K562 (cell line): ENCODE data around the gene KAZN. TPM values are rescaled to one million over a fixed set of nuclear protein-coding genes. Genes with fewer than 3 reads are reported as not detected.

Experiments
- ATAC-seq: fragments of 200-7000 bp; cut with Tn5 transposase; 3 replicates; pipeline ENCODE4 v1.9.1; 2020; ENCODE audit warnings: moderate library complexity
- BruUV-seq: library from RNA; stranded (reverse); fragments of 400-500 nt; replicated peaks from 2 replicates; lab custom pipeline; 2021; lab: Mats Ljungman, UMichigan
- CTCF ChIA-PET: fragments of 300-600 bp; formaldehyde crosslinking; extraction: SDS; loops from one replicate; lab custom pipeline; 2021; ENCODE audit warnings: low intra/inter-chr PET ratio; lab: Yijun Ruan, JAX
- POLR2A ChIA-PET: fragments of 300-600, 350-650 bp; sonication (Branson Sonifier 250); formaldehyde crosslinking; extraction: SDS; loops from one replicate; lab custom pipeline; 2021; ENCODE audit warnings: antibody characterized with exemption, inconsistent platforms; lab: Yijun Ruan, JAX
- DNase-seq, 4 experiments: peaks; one replicate each; pipeline versions ENCODE4 v3.0.0 to v3.0.0-alpha.2; 2011 to 2018; ENCODE audit warnings: low spot score in 3 of 4, mixed read lengths in 3 of 4; ENCODE audit errors: extremely low read depth in 1 of 4
- FAIRE-seq: peaks from 2 replicates; lab custom pipeline; 2011; peaks lifted over from hg19 to GRCh38; lab: Jason Lieb, UNC
- H2AFZ ChIP-seq: 2 replicates; pipeline ENCODE4 v1.6.0; 2011; ENCODE audit warnings: low read depth, low read length, control low read depth, inconsistent platforms
- H3K27ac ChIP-seq: fragments of 200-600 bp; 3 replicates; pipeline ENCODE4 v1.8.0; 2011; ENCODE audit warnings: low read depth, mild to moderate bottlenecking, control low read depth, inconsistent platforms, low read length, moderate library complexity, mixed read lengths; ENCODE audit errors: extremely low read depth
- H3K27me3 ChIP-seq, 2 experiments: fragments of 300-600 bp in 1 of 2; 2 replicates in 1 of 2; 3 replicates in 1 of 2; pipeline versions ENCODE4 v1.6.0 to v1.8.0; 2011; ENCODE audit warnings: inconsistent platforms in 2 of 2, low read length in 2 of 2, mild to moderate bottlenecking in 1 of 2, mixed read lengths in 1 of 2, moderate library complexity in 1 of 2; ENCODE audit not compliant: control insufficient read depth in 2 of 2, insufficient read depth in 2 of 2
- H3K36me3 ChIP-seq: fragments of 300-600 bp; 3 replicates; pipeline ENCODE4 v1.8.0; 2011; ENCODE audit warnings: mild to moderate bottlenecking, low read length, inconsistent platforms; ENCODE audit not compliant: control insufficient read depth, insufficient read depth
- H3K4me1 ChIP-seq, 2 experiments: fragments of 200-600 bp in 1 of 2; replicated peaks in 1 of 2; 2 replicates in 1 of 2; 3 replicates in 1 of 2; pipeline versions ENCODE4 v1.5.1 to v1.8.0; 2011; ENCODE audit warnings: inconsistent platforms in 2 of 2, low read length in 2 of 2, mild to moderate bottlenecking in 1 of 2, mixed read lengths in 1 of 2, moderate library complexity in 1 of 2; ENCODE audit not compliant: control insufficient read depth in 2 of 2, insufficient read depth in 2 of 2
- H3K4me2 ChIP-seq: 2 replicates; pipeline ENCODE4 v1.6.1; 2011; ENCODE audit warnings: low read length, control low read depth, inconsistent platforms, mixed read lengths; ENCODE audit not compliant: insufficient read depth
- H3K4me3 ChIP-seq: fragments of 200-600 bp; sonication (generic), shearing (Covaris generic); 2 replicates; pipeline ENCODE4 v1.5.1; 2016; ENCODE audit warnings: control low read depth, inconsistent platforms
- H3K79me2 ChIP-seq: fragments of 200-600 bp; 3 replicates; pipeline ENCODE4 v1.8.0; 2011; ENCODE audit warnings: low read length, inconsistent platforms; ENCODE audit not compliant: control insufficient read depth, insufficient read depth
- H3K9ac ChIP-seq, 2 experiments: 2 replicates each; pipeline versions ENCODE4 v1.6.0 to v1.6.1; 2011; ENCODE audit warnings: low read depth in 2 of 2, low read length in 2 of 2, control low read depth in 1 of 2, inconsistent platforms in 1 of 2, mild to moderate bottlenecking in 1 of 2, mixed read lengths in 1 of 2; ENCODE audit not compliant: insufficient read depth in 1 of 2
- H3K9me1 ChIP-seq: one replicate; pipeline ENCODE4 v1.6.0; 2011; ENCODE audit warnings: inconsistent platforms, mild to moderate bottlenecking, low read length, moderate library complexity; ENCODE audit not compliant: control insufficient read depth, insufficient read depth
- H3K9me3 ChIP-seq: replicated peaks from 2 replicates; pipeline ENCODE4 v1.5.1; 2011; ENCODE audit warnings: low read depth, low read length, inconsistent platforms; ENCODE audit not compliant: control insufficient read depth, insufficient read depth
- H4K20me1 ChIP-seq: replicated peaks from 2 replicates; pipeline ENCODE4 v1.6.1; 2011; ENCODE audit warnings: low read length, inconsistent platforms, mixed read lengths; ENCODE audit not compliant: control insufficient read depth, insufficient read depth
- FUS ChIP-seq: fragments of 200-400 bp; formaldehyde crosslinking; optimal IDR thresholded peaks from 2 replicates; pipeline ENCODE3; 2017; ENCODE audit warnings: low read depth, low read length
- KHSRP ChIP-seq: fragments of 450-650 bp; IDR thresholded peaks from 2 replicates; pipeline ENCODE4 v1.6.1; 2017
- MAFK ChIP-seq: IDR thresholded peaks from 2 replicates; pipeline ENCODE4 v1.6.1; 2011; ENCODE audit warnings: low read length, improper control_type of control experiment
- PML ChIP-seq: IDR thresholded peaks from 2 replicates; pipeline ENCODE4 v1.6.1; 2012; ENCODE audit warnings: low read length, inconsistent platforms
- RNF2 ChIP-seq: sonication (generic); IDR thresholded peaks from 2 replicates; pipeline ENCODE4 v1.6.1; 2016
- TBL1XR1 ChIP-seq, 2 experiments: IDR thresholded peaks; 2 replicates each; pipeline ENCODE4 v1.6.1; 2012; ENCODE audit warnings: improper control_type of control experiment in 2 of 2, low read length in 2 of 2, mild to moderate bottlenecking in 1 of 2
- ZKSCAN1 ChIP-seq: fragments of 150-350 bp; IDR thresholded peaks from 2 replicates; pipeline ENCODE4 v1.6.1; 2016; ENCODE audit warnings: low read depth, low read length
- ZNF217 ChIP-seq: sonication (generic); formaldehyde crosslinking; IDR thresholded peaks from 2 replicates; pipeline ENCODE4 v1.8.0; 2022; ENCODE audit warnings: mild to moderate bottlenecking, missing genetic modification reagents
- ZNF263 ChIP-seq: sonication (generic); formaldehyde crosslinking; IDR thresholded peaks from 2 replicates; pipeline ENCODE4 v1.8.0; 2022; ENCODE audit warnings: mild to moderate bottlenecking, missing genetic modification reagents, borderline replicate concordance
- ZNF589 ChIP-seq: fragments of 200-800 bp; sonication (Bioruptor generic); IDR thresholded peaks from 2 replicates; pipeline ENCODE4 v1.6.1; 2016; ENCODE audit warnings: low read depth, missing genetic modification characterization, missing compliant biosample characterization
- WGBS: fragments of 100-300 bp; shearing (Covaris generic); methylation state at CpG from one replicate; pipeline ENCODE4 v1.1.6; 2016; ENCODE audit warnings: low coverage, mixed read lengths; ENCODE audit not compliant: insufficient coverage; ENCODE audit errors: missing lambda C conversion rate; 5-methylcytosine and 5-hydroxymethylcytosine counted together
- in situ Hi-C: fragments of 300-500 bp; cut with MboI; formaldehyde crosslinking; loops from 4 replicates; pipeline ENCODE4 v1.15.0; 2018; ENCODE audit warnings: inconsistent platforms, mixed read lengths
- intact Hi-C: fragments of 100-400 bp; cut with micrococcal nuclease; formaldehyde crosslinking; loops from 2 replicates; pipeline ENCODE4 v1.14.2; 2022
- polyA plus RNA-seq, 8 experiments: library from polyadenylated mRNA; depleted of rRNA in 4 of 8; stranded (reverse) in 5 of 8; unstranded in 3 of 8; fragments of >200 nt; fragmentation: Nextera tagmentation in 2 of 8; fragmentation: Illumina TruSeq in 1 of 8; extraction: Ambion mirVana in 2 of 8; extraction: Trizol in 1 of 8; gene quantifications; 2 replicates each; pipeline versions ENCODE4 v1.2.1 to v1.2.3, GENCODE V29; 2011 to 2014; ENCODE audit warnings: inconsistent platforms in 1 of 8, missing spikeins in 1 of 8
- total RNA-seq, 7 experiments: library from RNA; depleted of rRNA in 6 of 7; stranded (reverse); fragments of >200 nt in 6 of 7; fragmentation: Illumina TruSeq in 2 of 7; extraction: Trizol in 2 of 7; gene quantifications; 2 replicates each; pipeline versions ENCODE4 v1.2.1 to v1.2.3, GENCODE V29; 2011 to 2021; ENCODE audit warnings: low replicate concordance in 1 of 7
- TF ChIP-seq, protein P1 (sequence below): fragments of 450-650 bp; IDR thresholded peaks from 2 replicates; pipeline ENCODE4 v1.6.1; 2018; ENCODE audit not compliant: partially characterized antibody
- TF ChIP-seq, protein P2 (sequence below): fragments of 250-450 bp; sonication (Bioruptor Pico); IDR thresholded peaks from 2 replicates; pipeline ENCODE4 v1.5.1; 2021; ENCODE audit warnings: mild to moderate bottlenecking

KAZN gene
- total and polyA plus RNA-seq, 9 of the 15 experiments (the other 6 are each of a cell fraction or from before 2014, with no cell fraction given), result 2.1 to 21.6 (median 5.4) TPM

DNA sequence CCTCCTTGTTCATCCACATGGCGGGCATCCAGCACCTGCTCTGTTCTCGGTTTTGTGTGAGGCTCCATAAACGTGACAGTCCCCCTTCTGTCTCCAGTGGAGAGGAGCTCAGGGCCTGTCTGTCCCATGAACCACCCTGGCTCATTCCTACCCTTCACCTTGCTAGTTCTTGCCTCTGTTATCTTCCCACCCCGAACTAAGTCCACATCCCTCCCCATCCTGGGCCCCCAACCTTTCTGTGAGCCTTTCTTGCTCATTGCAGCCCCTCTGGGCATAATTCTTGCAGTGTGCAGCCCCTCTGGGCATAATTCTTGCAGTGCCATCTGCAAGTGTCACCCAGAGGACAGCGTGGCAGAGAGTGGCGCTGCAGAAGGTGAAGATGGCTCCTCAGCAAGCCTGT lies 338.3 kb downstream of the KAZN start:
- POLR2A ChIA-PET, result interaction anchor here (0.6 to 0.8 kb wide), 3 partner anchors 15 to 53 kb away, joined by 3 to 4 read pairs (median 4); no protein-coding TSS in a partner anchor
- intact Hi-C loops, result no loop called here
- FAIRE-seq, result no peak

DNA sequence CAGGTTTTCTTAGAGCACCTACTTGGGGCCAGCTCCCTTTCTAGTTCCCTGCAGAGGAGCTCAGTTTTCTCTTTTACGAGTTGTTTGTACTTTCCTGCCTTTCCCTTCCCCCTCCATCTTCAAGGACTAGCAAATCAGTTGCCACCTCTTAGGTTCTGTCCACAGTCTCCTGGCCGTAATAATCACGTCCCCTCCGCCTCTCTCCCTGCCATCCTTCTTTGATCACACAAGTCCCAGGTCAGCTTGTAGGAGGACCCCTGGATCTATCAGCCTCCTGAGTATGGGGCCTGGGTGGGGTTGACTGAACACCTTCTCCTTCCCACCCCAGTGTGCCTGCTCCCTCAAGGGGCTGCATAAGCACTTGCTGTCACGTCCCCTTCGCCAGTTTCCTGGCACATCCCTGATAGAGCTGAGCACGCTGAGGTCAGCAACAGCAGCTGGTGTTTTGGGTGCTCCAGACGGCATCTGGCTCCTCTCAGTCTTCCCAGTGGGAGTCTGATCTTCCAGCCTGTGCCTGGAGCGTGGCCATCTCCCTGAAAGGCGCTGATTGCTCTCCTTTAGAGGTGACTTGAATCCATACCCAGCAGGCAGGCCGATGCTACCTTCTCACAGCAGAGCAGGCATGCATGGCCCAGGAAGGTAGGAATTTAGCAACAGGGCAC lies 338.9 kb downstream of the KAZN start:
- Histone ChIP-seq H3K27ac (no peak overlapping the region), H3K79me2 (peaks cover 37% of the 10 kb centered on the region)

More for the DNA sequence above, 338.3 kb downstream of the KAZN start:
- no TSS peak for BruUV-seq
- Histone ChIP-seq H3K27me3 (no peaks in the 10 kb centered on the region; a peak in 1 of 5 replicates), H3K4me2 (no peak overlapping the region), H3K27ac (no peak overlapping the region), H2AFZ (no peak overlapping the region), H3K9me3 (no peaks in the 10 kb centered on the region), H3K9me1 (peaks cover 5% of the 10 kb centered on the region), H3K79me2 (peaks cover 37% of the 10 kb centered on the region), H3K9ac (peak overlapping the region in 1 of 2 experiments; percentile 66; a peak in 1 of 4 replicates), H3K4me3 (no peak overlapping the region), H4K20me1 (no peaks in the 10 kb centered on the region), H3K4me1 (peaks cover 16 to 31% of the 10 kb centered on the region in 2 experiments; a peak in 4 of 5 replicates), H3K36me3 (no peaks in the 10 kb centered on the region)
- CTCF ChIA-PET, result no interaction called here
- in situ Hi-C loops, result no loop called here
- TF ChIP-seq ZNF263 (CRISPR knock-in tag) (no peak), ZKSCAN1 (no peak)
- DNase-seq (no peak), ATAC-seq (no peak)
- 58% methylated on average over 6 of the region's 6 CpGs for WGBS

More for the DNA sequence above, 338.9 kb downstream of the KAZN start:
- H3K36me3 ChIP-seq, result no peaks in the 10 kb centered on the region
- in situ Hi-C loops, result no loop called here
- H3K4me1 ChIP-seq, result peaks cover 16 to 26% of the 10 kb centered on the region in 2 experiments; a peak in 4 of 5 replicates
- no peaks in the 10 kb centered on the region for H4K20me1 ChIP-seq
- H3K9ac ChIP-seq, result peak overlapping the region in 1 of 2 experiments; percentile 43; a peak in 1 of 4 replicates
- H3K27me3 ChIP-seq, result no peaks in the 10 kb centered on the region; a peak in 1 of 5 replicates
- peaks cover 5% of the 10 kb centered on the region for H3K9me1 ChIP-seq
- no peak for DNase-seq
- no peak for TF ChIP-seq ZNF589 (CRISPR knock-in tag)
- TF ChIP-seq MAFK, result no peak
- TF ChIP-seq, protein P1, sequence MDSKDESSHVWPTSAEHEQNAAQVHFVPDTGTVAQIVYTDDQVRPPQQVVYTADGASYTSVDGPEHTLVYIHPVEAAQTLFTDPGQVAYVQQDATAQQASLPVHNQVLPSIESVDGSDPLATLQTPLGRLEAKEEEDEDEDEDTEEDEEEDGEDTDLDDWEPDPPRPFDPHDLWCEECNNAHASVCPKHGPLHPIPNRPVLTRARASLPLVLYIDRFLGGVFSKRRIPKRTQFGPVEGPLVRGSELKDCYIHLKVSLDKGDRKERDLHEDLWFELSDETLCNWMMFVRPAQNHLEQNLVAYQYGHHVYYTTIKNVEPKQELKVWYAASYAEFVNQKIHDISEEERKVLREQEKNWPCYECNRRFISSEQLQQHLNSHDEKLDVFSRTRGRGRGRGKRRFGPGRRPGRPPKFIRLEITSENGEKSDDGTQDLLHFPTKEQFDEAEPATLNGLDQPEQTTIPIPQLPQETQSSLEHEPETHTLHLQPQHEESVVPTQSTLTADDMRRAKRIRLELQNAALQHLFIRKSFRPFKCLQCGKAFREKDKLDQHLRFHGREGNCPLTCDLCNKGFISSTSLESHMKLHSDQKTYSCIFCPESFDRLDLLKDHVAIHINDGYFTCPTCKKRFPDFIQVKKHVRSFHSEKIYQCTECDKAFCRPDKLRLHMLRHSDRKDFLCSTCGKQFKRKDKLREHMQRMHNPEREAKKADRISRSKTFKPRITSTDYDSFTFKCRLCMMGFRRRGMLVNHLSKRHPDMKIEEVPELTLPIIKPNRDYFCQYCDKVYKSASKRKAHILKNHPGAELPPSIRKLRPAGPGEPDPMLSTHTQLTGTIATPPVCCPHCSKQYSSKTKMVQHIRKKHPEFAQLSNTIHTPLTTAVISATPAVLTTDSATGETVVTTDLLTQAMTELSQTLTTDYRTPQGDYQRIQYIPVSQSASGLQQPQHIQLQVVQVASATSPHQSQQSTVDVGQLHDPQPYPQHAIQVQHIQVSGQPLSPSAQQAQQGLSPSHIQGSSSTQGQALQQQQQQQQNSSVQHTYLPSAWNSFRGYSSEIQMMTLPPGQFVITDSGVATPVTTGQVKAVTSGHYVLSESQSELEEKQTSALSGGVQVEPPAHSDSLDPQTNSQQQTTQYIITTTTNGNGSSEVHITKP, result no peak
- TF ChIP-seq, protein P2, sequence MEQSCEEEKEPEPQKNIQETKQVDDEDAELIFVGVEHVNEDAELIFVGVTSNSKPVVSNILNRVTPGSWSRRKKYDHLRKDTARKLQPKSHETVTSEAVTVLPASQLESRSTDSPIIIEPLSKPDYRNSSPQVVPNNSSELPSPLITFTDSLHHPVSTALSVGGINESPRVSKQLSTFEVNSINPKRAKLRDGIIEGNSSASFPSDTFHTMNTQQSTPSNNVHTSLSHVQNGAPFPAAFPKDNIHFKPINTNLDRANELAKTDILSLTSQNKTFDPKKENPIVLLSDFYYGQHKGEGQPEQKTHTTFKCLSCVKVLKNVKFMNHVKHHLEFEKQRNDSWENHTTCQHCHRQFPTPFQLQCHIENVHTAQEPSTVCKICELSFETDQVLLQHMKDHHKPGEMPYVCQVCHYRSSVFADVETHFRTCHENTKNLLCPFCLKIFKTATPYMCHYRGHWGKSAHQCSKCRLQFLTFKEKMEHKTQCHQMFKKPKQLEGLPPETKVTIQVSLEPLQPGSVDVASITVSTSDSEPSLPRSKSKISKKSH (CRISPR knock-in tag), result no peak
- TF ChIP-seq KHSRP, result no peak
- no peak for TF ChIP-seq TBL1XR1 (IDR thresholded peaks at IDR 0.05; ENCODE audit: low read length in 2 of 2)
- no peak for TF ChIP-seq RNF2
- no peak for TF ChIP-seq ZNF217 (CRISPR knock-in tag)
- TF ChIP-seq FUS, result no peak
- no peak for TF ChIP-seq PML
- TF ChIP-seq, all 486 proteins: peak for 0
- CTCF ChIA-PET, result no interaction called here
- no TSS peak for BruUV-seq
- intact Hi-C loops, result no loop called here
- H2AFZ ChIP-seq, result no peak overlapping the region
- POLR2A ChIA-PET, result interaction anchor here (0.6 to 0.7 kb wide), 2 partner anchors 15 to 52 kb away, joined by 3 to 4 read pairs; no protein-coding TSS in a partner anchor
- no peaks in the 10 kb centered on the region for H3K9me3 ChIP-seq
- no peak for ATAC-seq
- H3K4me3 ChIP-seq, result no peak overlapping the region
- H3K4me2 ChIP-seq, result no peak overlapping the region
- no peak for FAIRE-seq
- WGBS, result 79% methylated on average over 11 of the region's 11 CpGs
